ENCODE measurements around the gene PDGFA. TPM values are rescaled to one million over a fixed set of nuclear protein-coding genes. Genes with fewer than 3 reads are reported as not detected.

PDGFA gene
- total and polyA plus RNA-seq, 2 experiments from 2014 or later = 4.7 to 8.4 TPM

GRCh38 chr7:512146-512510, 7.5 kb downstream of the PDGFA start:
- Histone ChIP-seq H3K4me2 (ENCODE audit: unreplicated experiment) (no peak overlapping the region), H2AFZ (no peak overlapping the region), H3K36me3 (ENCODE audit: low read depth) (no peaks in the 10 kb centered on the region), H3K79me2 (ENCODE audit: insufficient read depth) (no peaks in the 10 kb centered on the region), H3K4me1 (ENCODE audit: insufficient read depth) (0 out of 2 replicates have a peak, but pooled peaks cover 7% of the 10 kb centered on the region), H3K27ac (no peak overlapping the region), H3K27me3 (replicated peaks; ENCODE audit: insufficient read depth) (no peaks in the 10 kb centered on the region), H3K9me2 (ENCODE audit: insufficient read depth) (no peaks in the 10 kb centered on the region), H3F3A (ENCODE audit: insufficient read depth) (no peaks in the 10 kb centered on the region), H3K4me3 (no peak overlapping the region), H4K20me1 (ENCODE audit: insufficient read depth) (no peaks in the 10 kb centered on the region), H3K9ac (no peak overlapping the region), H3K9me3 (ENCODE audit: low read depth) (no peaks in the 10 kb centered on the region)
- in situ Hi-C loops (cut with MboI) = no loop called here
- no peak for TF ChIP-seq EZH2phosphoT487 (IDR thresholded peaks at IDR 0.05; ENCODE audit: insufficient read depth, low read depth)
- no peak for TF ChIP-seq EZH2 (IDR thresholded peaks at IDR 0.05; ENCODE audit: insufficient read depth, poor library complexity, severe bottlenecking)
- WGBS, 2 experiments (ENCODE audit: low coverage in 1 of 2, low lambda C conversion rate in 2 of 2, missing lambda C conversion rate in 2 of 2) = 88 to 95% methylated on average over 11 to 19 of the region's 19 CpGs
- no peak for DNase-seq

DNA sequence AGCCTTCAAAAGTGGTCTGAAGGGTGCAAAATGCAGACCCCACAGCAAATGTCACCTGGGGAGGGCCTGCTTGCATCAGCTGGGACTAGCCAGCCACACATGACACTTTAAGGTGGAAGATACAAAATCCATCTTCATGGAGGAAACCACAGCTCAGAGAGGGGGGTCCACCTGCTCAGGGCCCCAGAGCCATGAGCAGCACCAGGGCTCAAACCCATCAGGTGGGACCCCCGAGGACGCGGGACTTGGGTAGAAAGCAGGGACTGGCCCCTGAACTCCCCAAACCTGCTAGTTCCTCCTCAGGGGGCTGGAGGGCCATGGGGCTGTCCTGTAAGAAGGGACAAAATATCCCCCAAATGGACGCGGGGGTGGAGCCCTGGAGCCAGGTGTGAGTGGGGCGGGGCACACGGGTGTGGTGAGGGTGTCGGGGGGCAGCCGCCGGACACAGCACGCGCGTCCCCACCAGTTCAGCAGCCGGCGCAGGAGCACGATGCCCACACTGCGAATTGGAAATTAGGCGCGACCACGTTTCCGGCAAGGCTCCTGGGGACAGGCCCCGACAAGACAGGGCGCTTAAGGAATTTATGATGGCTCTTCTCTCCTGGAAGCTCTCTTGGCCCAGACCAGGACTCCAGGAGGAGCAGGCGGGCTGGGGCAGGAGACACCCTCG, 8.0 kb downstream of the PDGFA start:
- in situ Hi-C loops (cut with MboI) = no loop called here
- WGBS, 2 experiments (ENCODE audit: low coverage in 1 of 2, low lambda C conversion rate in 2 of 2, missing lambda C conversion rate in 2 of 2) = 90 to 92% methylated on average over 22 to 25 of the region's 25 CpGs

GRCh38 chr7:510782-511281, 8.8 kb downstream of the PDGFA start:
- in situ Hi-C loops (cut with MboI) = no loop called here
- 0 out of 2 replicates have a peak, but pooled peaks cover 7% of the 10 kb centered on the region for H3K4me1 ChIP-seq (ENCODE audit: insufficient read depth)
- no peak for TF ChIP-seq EZH2 (IDR thresholded peaks at IDR 0.05; ENCODE audit: insufficient read depth, poor library complexity, severe bottlenecking)
- TF ChIP-seq EZH2phosphoT487 (IDR thresholded peaks at IDR 0.05; ENCODE audit: insufficient read depth, low read depth) = no peak

More for the DNA sequence above, 8.0 kb downstream of the PDGFA start:
- Histone ChIP-seq H3K9me2 (ENCODE audit: insufficient read depth) (no peaks in the 10 kb centered on the region), H3K9ac (no peak overlapping the region), H4K20me1 (ENCODE audit: insufficient read depth) (no peaks in the 10 kb centered on the region), H3K27me3 (replicated peaks; ENCODE audit: insufficient read depth) (no peaks in the 10 kb centered on the region), H3K4me1 (ENCODE audit: insufficient read depth) (0 out of 2 replicates have a peak, but pooled peaks cover 7% of the 10 kb centered on the region), H3K4me2 (ENCODE audit: unreplicated experiment) (no peak overlapping the region), H3K4me3 (no peak overlapping the region), H3K36me3 (ENCODE audit: low read depth) (no peaks in the 10 kb centered on the region), H3K27ac (no peak overlapping the region), H3K79me2 (ENCODE audit: insufficient read depth) (no peaks in the 10 kb centered on the region), H3K9me3 (ENCODE audit: low read depth) (no peaks in the 10 kb centered on the region), H3F3A (ENCODE audit: insufficient read depth) (no peaks in the 10 kb centered on the region), H2AFZ (no peak overlapping the region)
- DNase-seq = no peak
- TF ChIP-seq EZH2 (IDR thresholded peaks at IDR 0.05; ENCODE audit: insufficient read depth, poor library complexity, severe bottlenecking) = no peak
- TF ChIP-seq EZH2phosphoT487 (IDR thresholded peaks at IDR 0.05; ENCODE audit: insufficient read depth, low read depth) = no peak

GRCh38 chr7:510131-510481, 9.5 kb downstream of the PDGFA start:
- Histone ChIP-seq H3K9ac (no peak overlapping the region), H3K9me2 (ENCODE audit: insufficient read depth) (no peaks in the 10 kb centered on the region), H2AFZ (no peak overlapping the region), H3K4me2 (ENCODE audit: unreplicated experiment) (no peak overlapping the region), H3K79me2 (ENCODE audit: insufficient read depth) (no peaks in the 10 kb centered on the region), H3K4me3 (no peak overlapping the region), H3K4me1 (ENCODE audit: insufficient read depth) (0 out of 2 replicates have a peak, but pooled peaks cover 7% of the 10 kb centered on the region), H3F3A (ENCODE audit: insufficient read depth) (no peaks in the 10 kb centered on the region), H3K27me3 (replicated peaks; ENCODE audit: insufficient read depth) (no peaks in the 10 kb centered on the region), H4K20me1 (ENCODE audit: insufficient read depth) (no peaks in the 10 kb centered on the region), H3K27ac (no peak overlapping the region), H3K9me3 (ENCODE audit: low read depth) (no peaks in the 10 kb centered on the region), H3K36me3 (ENCODE audit: low read depth) (no peaks in the 10 kb centered on the region)
- no peak for DNase-seq
- 89 to 94% methylated on average over 13 to 16 of the region's 17 CpGs for WGBS, 2 experiments (ENCODE audit: low coverage in 1 of 2, low lambda C conversion rate in 2 of 2, missing lambda C conversion rate in 2 of 2)
- in situ Hi-C loops (cut with MboI) = no loop called here
- no peak for TF ChIP-seq EZH2 (IDR thresholded peaks at IDR 0.05; ENCODE audit: insufficient read depth, poor library complexity, severe bottlenecking)
- TF ChIP-seq EZH2phosphoT487 (IDR thresholded peaks at IDR 0.05; ENCODE audit: insufficient read depth, low read depth) = no peak

More at GRCh38 chr7:510782-511281, 8.8 kb downstream of the PDGFA start:
- no peaks in the 10 kb centered on the region for H3K27me3 ChIP-seq (replicated peaks; ENCODE audit: insufficient read depth)
- no peaks in the 10 kb centered on the region for H3K79me2 ChIP-seq (ENCODE audit: insufficient read depth)
- no peak overlapping the region for H2AFZ ChIP-seq
- H4K20me1 ChIP-seq (ENCODE audit: insufficient read depth) = no peaks in the 10 kb centered on the region
- no peak for DNase-seq
- H3K9ac ChIP-seq = no peak overlapping the region
- WGBS, 2 experiments (ENCODE audit: low coverage in 1 of 2, low lambda C conversion rate in 2 of 2, missing lambda C conversion rate in 2 of 2) = 87 to 88% methylated on average over 5 to 25 of the region's 25 CpGs
- H3K4me3 ChIP-seq = no peak overlapping the region
- H3F3A ChIP-seq (ENCODE audit: insufficient read depth) = no peaks in the 10 kb centered on the region
- no peak overlapping the region for H3K4me2 ChIP-seq (ENCODE audit: unreplicated experiment)
- H3K27ac ChIP-seq = no peak overlapping the region
- H3K9me2 ChIP-seq (ENCODE audit: insufficient read depth) = no peaks in the 10 kb centered on the region
- no peaks in the 10 kb centered on the region for H3K36me3 ChIP-seq (ENCODE audit: low read depth)
- no peaks in the 10 kb centered on the region for H3K9me3 ChIP-seq (ENCODE audit: low read depth)

Measured in GM23248 (cell line).